Type B pancreatic cell (in vitro differentiated cells): ENCODE results near the gene SIRT7. TPM values are rescaled to one million over a fixed set of nuclear protein-coding genes. Genes with fewer than 3 reads are reported as not detected.
A peak's percentile ranks its signal among the peaks of the same experiment; 100 is the strongest.

Experiments
- DNase-seq: peaks from one replicate; pipeline ENCODE4 v3.0.0; 2021; ENCODE audit warnings: mixed read lengths; ENCODE audit not compliant: unreplicated experiment; ENCODE audit errors: extremely low spot score
- H3K27ac Mint-ChIP-seq: 2 replicates; pipeline ENCODE4 v1.8.0; 2021; ENCODE audit warnings: mild to moderate bottlenecking, mixed read lengths
- H3K27me3 Mint-ChIP-seq: 2 replicates; pipeline ENCODE4 v1.8.0; 2021; ENCODE audit warnings: mixed read lengths
- H3K36me3 Mint-ChIP-seq: 2 replicates; pipeline ENCODE4 v1.8.0; 2021; ENCODE audit warnings: mixed read lengths
- H3K4me1 Mint-ChIP-seq: one replicate; pipeline ENCODE4 v1.8.0; 2021; ENCODE audit warnings: mixed read lengths; ENCODE audit not compliant: unreplicated experiment
- H3K4me3 Mint-ChIP-seq: 2 replicates; pipeline ENCODE4 v1.8.0; 2021; ENCODE audit warnings: mild to moderate bottlenecking, mixed read lengths
- H3K9me3 Mint-ChIP-seq: 2 replicates; pipeline ENCODE4 v1.8.0; 2021; ENCODE audit warnings: mixed read lengths
- CTCF ChIP-seq: fragments of 200-600 bp; sonication (generic); conservative IDR thresholded peaks from 2 replicates; pipeline ENCODE4 v1.5.0; 2021; ENCODE audit warnings: antibody characterized with exemption, mild to moderate bottlenecking
- total RNA-seq: library from RNA; stranded (reverse); gene quantifications from 2 replicates; pipeline ENCODE4 v1.2.1, GENCODE V29; 2021; ENCODE audit warnings: low replicate concordance

The SIRT7 gene
- total RNA-seq, 1 donor from 2014 or later, result 29.9 TPM

DNA sequence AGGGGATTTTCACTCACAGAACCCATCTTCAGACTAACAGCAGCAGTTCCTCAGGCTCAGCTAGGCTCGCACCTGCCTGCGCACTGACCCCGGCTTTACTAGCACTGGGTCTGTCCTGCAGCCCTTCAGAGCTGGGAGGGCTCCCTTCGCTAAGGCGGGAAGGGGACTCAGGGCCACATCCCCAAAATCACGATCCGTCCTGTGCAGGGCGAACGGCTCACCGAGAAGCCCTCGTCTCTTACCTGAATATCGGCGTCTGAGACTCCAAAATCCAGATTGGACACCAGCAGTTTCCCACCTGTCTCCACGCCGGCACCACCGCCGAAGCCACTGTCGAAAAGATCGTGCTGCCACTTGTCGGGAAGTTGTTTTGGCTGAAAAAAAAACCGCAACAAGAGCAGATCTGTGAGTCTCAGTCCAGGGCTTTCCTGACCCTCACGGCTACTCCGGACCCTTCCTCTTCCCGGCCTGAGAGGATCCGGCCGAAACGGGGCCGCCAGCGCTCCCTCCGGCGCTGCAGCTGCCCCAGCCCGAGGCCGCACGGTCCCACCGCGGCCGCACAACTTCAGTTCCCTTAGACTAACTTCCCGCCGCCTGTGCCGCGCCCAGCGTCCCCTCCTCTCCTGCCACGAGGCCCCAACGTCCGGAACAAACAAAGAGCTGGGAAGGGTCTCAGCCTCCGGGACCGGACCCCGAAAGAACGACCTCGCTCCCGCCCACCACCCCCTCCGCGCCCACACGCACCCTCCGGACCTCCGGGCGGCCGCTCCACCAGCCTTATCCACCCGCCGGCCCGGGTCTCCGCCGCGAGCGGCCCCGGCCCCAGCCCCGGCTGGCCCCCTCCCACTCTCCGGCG is 27.3 kb downstream of the SIRT7 start:
- TF ChIP-seq CTCF, result no peak
- no peaks in the 10 kb centered on the region for H3K27me3 Mint-ChIP-seq
- peak; percentile 67 for DNase-seq
- no peaks in the 10 kb centered on the region for H3K9me3 Mint-ChIP-seq
- peaks cover 5% of the 10 kb centered on the region for H3K36me3 Mint-ChIP-seq
- H3K4me1 Mint-ChIP-seq, result peaks cover 8% of the 10 kb centered on the region
- H3K4me3 Mint-ChIP-seq, result peak overlapping the region; percentile 89
- H3K27ac Mint-ChIP-seq, result peak overlapping the region; percentile 82

DNA sequence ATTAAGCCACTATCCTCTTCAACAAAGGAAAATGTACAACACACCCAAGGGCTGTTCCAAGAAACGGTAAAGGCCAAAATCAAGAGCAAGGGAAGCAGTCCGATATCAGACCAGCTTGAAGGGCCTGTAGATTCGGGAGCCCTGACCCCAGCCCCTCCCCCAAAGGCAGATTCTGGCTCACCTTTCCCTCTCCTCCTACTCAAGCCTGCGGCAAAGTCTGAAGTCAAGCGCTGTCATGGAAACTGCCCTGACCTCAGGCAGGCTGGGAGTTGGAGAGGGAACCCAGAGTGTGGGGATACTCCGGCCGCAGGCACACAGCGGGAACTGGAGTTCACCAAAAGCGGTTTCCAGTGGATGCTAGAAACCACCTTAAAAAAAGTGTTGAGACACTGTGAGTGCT is 28.4 kb downstream of the SIRT7 start:
- no peak for TF ChIP-seq CTCF
- no peaks in the 10 kb centered on the region for H3K9me3 Mint-ChIP-seq
- peaks cover 10% of the 10 kb centered on the region for H3K36me3 Mint-ChIP-seq
- H3K4me1 Mint-ChIP-seq, result peaks cover 8% of the 10 kb centered on the region
- no peaks in the 10 kb centered on the region for H3K27me3 Mint-ChIP-seq
- H3K4me3 Mint-ChIP-seq, result peak overlapping the region; percentile 89
- no peak for DNase-seq
- peak overlapping the region; percentile 82 for H3K27ac Mint-ChIP-seq

DNA sequence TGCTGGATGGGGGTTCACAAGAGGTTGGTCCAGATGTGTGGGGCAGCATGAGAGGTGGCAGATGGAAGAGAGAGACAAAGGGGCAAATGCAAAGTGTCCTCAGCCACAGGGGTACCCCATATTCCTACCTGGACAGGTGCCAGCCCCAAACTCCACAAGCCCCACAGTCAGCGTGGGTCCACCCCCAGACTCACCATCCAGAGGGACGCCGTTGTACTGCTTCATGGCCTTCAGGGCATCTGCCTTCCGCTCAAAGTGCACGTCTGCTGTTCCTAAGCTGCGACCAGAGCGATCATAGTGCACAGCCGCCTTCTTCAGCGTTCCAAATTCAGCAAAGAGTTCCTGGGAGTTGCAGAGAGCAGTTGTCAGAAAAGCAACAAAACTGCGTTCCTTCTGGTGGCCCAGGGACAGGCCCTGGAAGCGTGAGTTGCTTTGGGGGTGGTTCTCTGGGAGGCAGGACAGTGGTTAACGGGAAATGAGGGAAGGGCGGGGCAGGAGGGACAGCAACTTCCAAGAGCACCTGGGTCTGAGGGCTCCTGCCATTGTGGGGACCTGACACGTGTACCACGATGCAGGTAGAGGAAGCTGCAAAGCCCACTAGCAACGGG is 28.9 kb downstream of the SIRT7 start:
- Mint-ChIP-seq H3K27me3 (no peaks in the 10 kb centered on the region), H3K4me3 (peak overlapping the region; percentile 74), H3K36me3 (peaks cover 14% of the 10 kb centered on the region), H3K27ac (peak overlapping the region; percentile 40), H3K4me1 (peaks cover 8% of the 10 kb centered on the region), H3K9me3 (no peaks in the 10 kb centered on the region)
- DNase-seq, result no peak
- no peak for TF ChIP-seq CTCF

DNA sequence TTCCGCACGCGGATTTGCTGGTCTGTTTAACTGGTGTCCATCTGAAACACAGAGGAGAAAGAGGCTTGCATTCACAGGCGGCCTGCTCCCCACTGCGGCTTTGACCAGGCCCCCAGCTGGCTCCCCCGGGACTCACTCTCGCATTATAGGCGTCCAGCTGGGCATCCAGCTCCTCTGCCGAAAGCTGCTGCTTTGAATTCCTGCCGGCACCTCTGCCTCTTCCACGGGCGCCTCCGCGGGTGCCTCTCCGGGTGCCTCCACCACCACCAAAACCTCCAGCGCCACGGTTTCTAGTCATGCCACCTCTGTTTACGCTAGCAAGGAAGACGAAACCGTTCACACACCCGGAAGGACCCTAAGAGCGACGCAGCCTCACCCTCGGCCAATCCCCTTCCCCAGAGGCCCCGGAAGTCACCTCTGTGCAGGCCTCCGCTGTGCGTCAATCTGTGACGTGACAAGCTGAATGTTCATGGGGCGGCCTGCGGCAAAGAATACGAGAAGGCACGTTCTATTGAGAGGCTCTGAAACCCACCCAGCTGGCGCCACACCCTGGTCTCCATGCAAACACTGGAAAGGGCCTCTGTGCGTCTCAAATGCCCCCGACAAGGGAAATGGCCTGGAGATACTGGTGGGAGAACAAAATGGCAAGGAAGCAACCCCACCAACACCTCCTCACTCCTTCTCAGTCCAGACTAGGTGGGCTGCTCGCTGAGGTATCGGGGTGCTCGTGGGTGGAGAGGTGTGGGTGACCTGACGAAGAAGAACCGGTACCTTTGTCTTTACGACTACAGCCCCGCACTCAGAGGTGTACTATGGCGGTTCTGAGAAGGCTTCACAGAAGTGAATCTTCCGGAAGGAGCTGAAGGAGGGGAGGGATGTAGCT is 29.6 kb downstream of the SIRT7 start:
- peak overlapping the region; percentile 48 for H3K27ac Mint-ChIP-seq
- peaks cover 14% of the 10 kb centered on the region for H3K36me3 Mint-ChIP-seq
- peak overlapping the region; percentile 74 for H3K4me3 Mint-ChIP-seq
- no peaks in the 10 kb centered on the region for H3K27me3 Mint-ChIP-seq
- H3K4me1 Mint-ChIP-seq, result peaks cover 8% of the 10 kb centered on the region
- no peaks in the 10 kb centered on the region for H3K9me3 Mint-ChIP-seq
- peak; percentile 68 for DNase-seq
- no peak for TF ChIP-seq CTCF

GRCh38 chr17:81885869-81886548 is 32.0 kb downstream of the SIRT7 start:
- peaks cover 17% of the 10 kb centered on the region for H3K36me3 Mint-ChIP-seq
- DNase-seq, result no peak
- H3K4me1 Mint-ChIP-seq, result peaks cover 8% of the 10 kb centered on the region
- no peaks in the 10 kb centered on the region for H3K27me3 Mint-ChIP-seq
- TF ChIP-seq CTCF, result no peak
- no peak overlapping the region for H3K4me3 Mint-ChIP-seq
- peak overlapping the region; percentile 54 for H3K27ac Mint-ChIP-seq
- H3K9me3 Mint-ChIP-seq, result no peaks in the 10 kb centered on the region
